B cell (primary cell): Measurements from ENCODE around the gene CLCA1. TPM values are rescaled to one million over a fixed set of nuclear protein-coding genes. Genes with fewer than 3 reads are reported as not detected.

Source experiments
- ATAC-seq: fragments of 200-7000 bp; cut with Tn5 transposase; one replicate; pipeline ENCODE4 v1.10.0; 2021; ENCODE audit warnings: low read depth, mild to moderate bottlenecking, moderate number of reproducible peaks, moderate library complexity
- CTCF ChIA-PET: fragments of 350-600 bp; sonication (Branson Sonifier 250); formaldehyde crosslinking; loops from one replicate; lab custom pipeline; 2021; ENCODE audit warnings: antibody characterized with exemption, inconsistent platforms; lab: Charles Lee
- POLR2A ChIA-PET: fragments of 350-600 bp; sonication (Branson Sonifier 250); formaldehyde crosslinking; loops from one replicate; lab custom pipeline; 2021; ENCODE audit warnings: antibody characterized with exemption; lab: Charles Lee
- DNase-seq: peaks from one replicate; pipeline ENCODE4 v3.0.0; 2013
- H2AFZ ChIP-seq: 2 replicates; pipeline ENCODE4 v1.6.1; 2012; ENCODE audit warnings: mild to moderate bottlenecking, low read depth, low read length; ENCODE audit not compliant: insufficient read depth, poor library complexity, severe bottlenecking
- H3K27ac ChIP-seq, 2 donors: 1 replicate in 1 of 2; 2 replicates in 1 of 2; pipeline ENCODE4 v1.5.1; 2012 to 2013; ENCODE audit warnings: low read length in 2 of 2, mild to moderate bottlenecking in 2 of 2, moderate library complexity in 1 of 2
- H3K27me3 ChIP-seq, 4 experiments: fragments of 200-600 bp in 1 of 4; sonication (generic) in 1 of 4; replicated peaks in 1 of 4; 1 replicate in 2 of 4; 2 replicates in 2 of 4; pipeline versions ENCODE4 v1.6.1 to v1.7.0; 2013 to 2016; ENCODE audit warnings: low read length in 3 of 4, mild to moderate bottlenecking in 2 of 4, mixed read lengths in 1 of 4, moderate library complexity in 1 of 4; ENCODE audit not compliant: insufficient read depth in 4 of 4, control insufficient read depth in 3 of 4; ENCODE audit errors: control extremely low read depth in 1 of 4
- H3K36me3 ChIP-seq, 2 experiments: replicated peaks in 1 of 2; 1 replicate in 1 of 2; 2 replicates in 1 of 2; pipeline versions ENCODE4 v1.6.1 to v1.7.1; 2013; ENCODE audit warnings: low read length in 1 of 2; ENCODE audit not compliant: insufficient read depth in 2 of 2, control insufficient read depth in 1 of 2; ENCODE audit errors: control extremely low read depth in 1 of 2, extremely low read depth in 1 of 2
- H3K4me1 ChIP-seq, 2 donors: fragments of 200-600 bp in 1 of 2; sonication (generic) in 1 of 2; 1 replicate in 1 of 2; 2 replicates in 1 of 2; pipeline versions ENCODE4 v1.5.1 to v1.6.1; 2013 to 2017; ENCODE audit warnings: low read length in 2 of 2; ENCODE audit not compliant: control insufficient read depth in 2 of 2, insufficient read depth in 2 of 2
- H3K4me2 ChIP-seq: replicated peaks from 2 replicates; pipeline ENCODE3; 2012; ENCODE audit warnings: mild to moderate bottlenecking, low read depth, low read length; ENCODE audit not compliant: poor library complexity, severe bottlenecking
- H3K4me3 ChIP-seq, 5 experiments: fragments of 200-600 bp in 1 of 5; sonication (generic) in 1 of 5; 1 replicate in 3 of 5; 2 replicates in 2 of 5; pipeline versions ENCODE4 v1.5.1 to v1.7.0; 2011 to 2016; ENCODE audit warnings: low read length in 4 of 5, mild to moderate bottlenecking in 4 of 5, low read depth in 2 of 5, control low read depth in 1 of 5, moderate library complexity in 1 of 5; ENCODE audit not compliant: insufficient read depth in 1 of 5; ENCODE audit errors: control extremely low read depth in 1 of 5, extremely low read depth in 1 of 5
- H3K79me2 ChIP-seq: fragments of 200-600 bp; sonication (generic); one replicate; pipeline ENCODE4 v1.6.0; 2016; ENCODE audit warnings: low read length; ENCODE audit not compliant: control insufficient read depth, insufficient read depth
- H3K9ac ChIP-seq: fragments of 200-600 bp; sonication (generic); 2 replicates; pipeline ENCODE4 v1.6.1; 2017; ENCODE audit warnings: mild to moderate bottlenecking, low read length, moderate library complexity
- H3K9me3 ChIP-seq, 3 donors: one replicate each; pipeline versions ENCODE4 v1.6.1 to v1.7.1; 2013; ENCODE audit warnings: low read length in 2 of 3; ENCODE audit not compliant: control insufficient read depth in 2 of 3, insufficient read depth in 1 of 3; ENCODE audit errors: control extremely low read depth in 1 of 3
- H4K20me1 ChIP-seq: 2 replicates; pipeline ENCODE4 v1.6.0; 2012; ENCODE audit warnings: mild to moderate bottlenecking, low read length; ENCODE audit not compliant: insufficient read depth, control insufficient read depth, poor library complexity, severe bottlenecking
- H3K27ac Mint-ChIP-seq: one replicate; pipeline ENCODE4 v1.8.0; 2021; ENCODE audit warnings: mixed read lengths
- H3K27me3 Mint-ChIP-seq: one replicate; pipeline ENCODE4 v1.8.0; 2021; ENCODE audit warnings: mixed read lengths
- H3K4me1 Mint-ChIP-seq: one replicate; pipeline ENCODE4 v1.8.0; 2021; ENCODE audit warnings: mixed read lengths
- H3K4me3 Mint-ChIP-seq: one replicate; pipeline ENCODE4 v1.8.0; 2021; ENCODE audit warnings: mixed read lengths
- H3K9me3 Mint-ChIP-seq: one replicate; pipeline ENCODE4 v1.8.0; 2022; ENCODE audit warnings: mixed read lengths; ENCODE audit not compliant: insufficient read depth
- CTCF ChIP-seq: fragments of 200-600 bp; IDR thresholded peaks from one replicate; pipeline ENCODE4 v1.8.0; 2022; ENCODE audit warnings: antibody characterized with exemption, mild to moderate bottlenecking
- EZH2 ChIP-seq: IDR thresholded peaks from 2 replicates; pipeline ENCODE4 v1.6.1; 2012; ENCODE audit warnings: borderline replicate concordance, low read depth, mild to moderate bottlenecking, moderate library complexity, low read length; ENCODE audit not compliant: insufficient read depth, poor library complexity, severe bottlenecking
- WGBS: methylation state at CpG from one replicate; pipeline ENCODE4 v1.1.5; 2013; ENCODE audit warnings: missing lambda C conversion rate; ENCODE audit not compliant: insufficient coverage; 5-methylcytosine and 5-hydroxymethylcytosine counted together
- intact Hi-C: fragments of 100-400 bp; cut with micrococcal nuclease; formaldehyde crosslinking; loops from one replicate; pipeline ENCODE4 v1.10.0; 2022
- polyA plus RNA-seq: library from polyadenylated mRNA; depleted of rRNA; stranded (reverse); fragments of >200 nt; gene quantifications from 2 replicates; pipeline ENCODE4 v1.2.3, GENCODE V29; 2012
- total RNA-seq, 2 donors: library from RNA; stranded (reverse); fragments of 120-200 nt in 1 of 2; gene quantifications; 1 replicate in 1 of 2; 2 replicates in 1 of 2; pipeline versions ENCODE4 v1.2.3 to v1.2.4, GENCODE V29; 2013 to 2022

Gene CLCA1
- total and polyA plus RNA-seq, 2 donors (not counting 1 experiment from before 2014, with no cell fraction given) = not detected

- H3K4me2 ChIP-seq = no peak overlapping the region
- peaks cover 0 to 21% of the 10 kb centered on the region in 2 donors for H3K4me1 ChIP-seq
- ATAC-seq = no peak
- DNase-seq = no peak
- no peaks in the 10 kb centered on the region for H3K9me3 Mint-ChIP-seq
- H3K27me3 ChIP-seq = peaks cover 0 to 11% (median 4%) of the 10 kb centered on the region in 4 experiments
- intact Hi-C loops = no loop called here
- no peaks in the 10 kb centered on the region for H3K79me2 ChIP-seq
- 94% methylated on average over 2 of the region's 4 CpGs for WGBS
- H3K27me3 Mint-ChIP-seq = peaks cover 25% of the 10 kb centered on the region
- no peaks in the 10 kb centered on the region for H3K9me3 ChIP-seq
- no peak overlapping the region for H2AFZ ChIP-seq
- H3K4me1 Mint-ChIP-seq = peaks cover 8% of the 10 kb centered on the region
- ChIA-PET POLR2A (no interaction called here), CTCF (interaction anchor here (1.0 to 6.7 kb wide), 8 partner anchors 9 to 213 kb away, joined by 3 to 53 read pairs (median 4); no protein-coding TSS in a partner anchor)
- no peaks in the 10 kb centered on the region for H4K20me1 ChIP-seq
- no peak overlapping the region for H3K27ac Mint-ChIP-seq
- H3K9ac ChIP-seq = no peak overlapping the region
- no peak overlapping the region for H3K4me3 Mint-ChIP-seq
- no peak overlapping the region for H3K4me3 ChIP-seq
- H3K36me3 ChIP-seq = no peaks in the 10 kb centered on the region
- no peak for TF ChIP-seq CTCF
- TF ChIP-seq EZH2 = no peak
- H3K27ac ChIP-seq = no peak overlapping the region
Measured at GRCh38 chr1:86505564-86505902, 36.8 kb downstream of the CLCA1 start.

- Histone ChIP-seq H3K9me3 (no peaks in the 10 kb centered on the region), H2AFZ (no peak overlapping the region), H3K79me2 (no peaks in the 10 kb centered on the region), H3K4me1 (peaks cover 0 to 12% of the 10 kb centered on the region in 2 donors), H3K4me3 (no peak overlapping the region), H3K9ac (no peak overlapping the region), H3K27me3 (peaks cover 0 to 6% (median 2%) of the 10 kb centered on the region in 4 experiments), H3K36me3 (no peaks in the 10 kb centered on the region), H3K4me2 (no peak overlapping the region), H3K27ac (no peak overlapping the region), H4K20me1 (no peaks in the 10 kb centered on the region)
- ChIA-PET POLR2A (no interaction called here), CTCF (interaction anchor here (0.9 to 6.7 kb wide), 8 partner anchors 9 to 185 kb away, joined by 3 to 53 read pairs (median 4); no protein-coding TSS in a partner anchor)
- TF ChIP-seq CTCF (peak; percentile 62), EZH2 (no peak)
- H3K27me3 Mint-ChIP-seq = peaks cover 25% of the 10 kb centered on the region
- no peak for ATAC-seq
- no peaks in the 10 kb centered on the region for H3K4me1 Mint-ChIP-seq
- no peak overlapping the region for H3K27ac Mint-ChIP-seq
- DNase-seq = peak; percentile 41
- H3K9me3 Mint-ChIP-seq = no peaks in the 10 kb centered on the region
- no peak overlapping the region for H3K4me3 Mint-ChIP-seq
- 59% methylated on average over 9 of the region's 13 CpGs for WGBS
- intact Hi-C loops = no loop called here
Measured at GRCh38 chr1:86507935-86508582, 39.3 kb downstream of the CLCA1 start.
